ENCODE results near the gene PDCD6IP.

DNA sequence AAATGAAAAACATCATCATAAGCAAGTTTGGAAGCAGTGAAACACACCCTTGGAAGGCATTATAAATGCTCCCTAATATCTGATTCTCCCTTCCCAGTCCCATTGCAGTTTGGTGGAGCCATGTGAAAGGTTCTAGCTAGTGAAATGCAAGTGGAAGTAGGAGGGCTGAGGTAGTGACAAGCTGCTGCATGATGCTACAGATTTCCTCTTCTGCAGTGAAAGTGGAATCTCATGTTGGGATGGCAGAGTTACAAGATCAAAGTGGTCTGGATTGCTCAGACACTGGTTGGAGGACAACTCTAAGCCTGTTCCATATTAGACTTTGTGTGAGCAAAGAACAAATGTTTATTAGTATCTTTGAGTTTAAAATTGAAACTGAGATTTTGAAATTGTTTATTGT, 3.3 kb upstream of the PDCD6IP start:
- TF ChIP-seq POLR2AphosphoS5 (IDR thresholded peaks at IDR 0.05; ENCODE audit: low read depth, low read length) (no peak), POLR2A (IDR thresholded peaks at IDR 0.05; ENCODE audit: low read depth, low read length) (no peak), PAX5 (IDR thresholded peaks at IDR 0.05; ENCODE audit: insufficient read depth, low read length, severe bottlenecking) (no peak), POU2F2 (IDR thresholded peaks at IDR 0.05; ENCODE audit: low read depth, low read length) (no peak)
